IPS DF 6.9 (cell line): ENCODE measurements around the gene KRT14.

Experiments used
- DNase-seq: peaks from one replicate; pipeline ENCODE4 v3.0.0-alpha.2; 2013; ENCODE audit warnings: low read depth, low spot score
- H3K27ac ChIP-seq: one replicate; pipeline ENCODE4 v1.5.1; 2013; ENCODE audit warnings: low read length, control low read depth
- H3K27me3 ChIP-seq: 2 replicates; pipeline ENCODE4 v1.6.1; 2013; ENCODE audit warnings: mild to moderate bottlenecking, low read length; ENCODE audit not compliant: control insufficient read depth, insufficient read depth
- H3K36me3 ChIP-seq: 2 replicates; pipeline ENCODE4 v1.6.1; 2013; ENCODE audit warnings: low read length; ENCODE audit not compliant: control insufficient read depth, insufficient read depth
- H3K4me1 ChIP-seq: 2 replicates; pipeline ENCODE4 v1.6.1; 2013; ENCODE audit warnings: low read length; ENCODE audit not compliant: control insufficient read depth, insufficient read depth
- H3K4me3 ChIP-seq: 2 replicates; pipeline ENCODE4 v1.5.1; 2013; ENCODE audit warnings: mild to moderate bottlenecking, low read length
- H3K9me3 ChIP-seq: 2 replicates; pipeline ENCODE4 v1.6.1; 2013; ENCODE audit warnings: low read length, inconsistent platforms; ENCODE audit not compliant: control insufficient read depth, insufficient read depth
- WGBS: extraction: QIAGEN DNeasy Blood & Tissue Kit; methylation state at CpG from one replicate; pipeline ENCODE4 v1.1.7; 2013; ENCODE audit warnings: mixed read lengths, missing lambda C conversion rate; ENCODE audit not compliant: insufficient read length, insufficient coverage; 5-methylcytosine and 5-hydroxymethylcytosine counted together

KRT14 gene

GRCh38 chr17:41571561-41572434, 14.9 kb downstream of the KRT14 start, which contains the start of gene KRT9:
Gene KRT9 (minus strand): TSS chr17:41572059. CDS start chr17:41571992, 67 bp downstream.
- Histone ChIP-seq H3K4me1 (no peaks in the 10 kb centered on the region), H3K27me3 (no peaks in the 10 kb centered on the region), H3K9me3 (no peaks in the 10 kb centered on the region), H3K36me3 (no peaks in the 10 kb centered on the region), H3K4me3 (no peak within 1 kb of the TSS), H3K27ac (no peak within 1 kb of the TSS)
- no peak for DNase-seq
- WGBS, result no CpG with 5 or more reads among the region's 24 CpGs

GRCh38 chr17:41567317-41567716, 19.4 kb downstream of the KRT14 start:
- DNase-seq, result no peak
- Histone ChIP-seq H3K9me3 (no peaks in the 10 kb centered on the region), H3K27ac (no peak overlapping the region), H3K27me3 (no peaks in the 10 kb centered on the region), H3K4me1 (no peaks in the 10 kb centered on the region), H3K4me3 (no peak overlapping the region), H3K36me3 (no peaks in the 10 kb centered on the region)
- WGBS, result no CpG with 5 or more reads among the region's 6 CpGs

GRCh38 chr17:41565338-41565737, 21.4 kb downstream of the KRT14 start:
- DNase-seq, result no peak
- no peaks in the 10 kb centered on the region for H3K9me3 ChIP-seq
- no peak overlapping the region for H3K4me3 ChIP-seq
- no peaks in the 10 kb centered on the region for H3K4me1 ChIP-seq
- no peaks in the 10 kb centered on the region for H3K36me3 ChIP-seq
- no peak overlapping the region for H3K27ac ChIP-seq
- no peaks in the 10 kb centered on the region for H3K27me3 ChIP-seq

GRCh38 chr17:41563607-41564170, 23.0 kb downstream of the KRT14 start:
- H3K27ac ChIP-seq, result no peak overlapping the region
- H3K36me3 ChIP-seq, result no peaks in the 10 kb centered on the region
- no CpG with 5 or more reads among the region's 3 CpGs for WGBS
- no peak for DNase-seq
- H3K4me3 ChIP-seq, result no peak overlapping the region
- no peaks in the 10 kb centered on the region for H3K9me3 ChIP-seq
- H3K4me1 ChIP-seq, result no peaks in the 10 kb centered on the region
- no peaks in the 10 kb centered on the region for H3K27me3 ChIP-seq

GRCh38 chr17:41561554-41561953, 25.1 kb downstream of the KRT14 start:
- no peak overlapping the region for H3K27ac ChIP-seq
- WGBS, result no CpG with 5 or more reads among the region's 6 CpGs
- DNase-seq, result no peak
- H3K4me3 ChIP-seq, result no peak overlapping the region
- no peaks in the 10 kb centered on the region for H3K9me3 ChIP-seq
- no peaks in the 10 kb centered on the region for H3K4me1 ChIP-seq
- no peaks in the 10 kb centered on the region for H3K36me3 ChIP-seq
- H3K27me3 ChIP-seq, result no peaks in the 10 kb centered on the region

- no CpG with 5 or more reads among the region's 2 CpGs for WGBS
- no peaks in the 10 kb centered on the region for H3K27me3 ChIP-seq
- no peaks in the 10 kb centered on the region for H3K4me1 ChIP-seq
- no peak for DNase-seq
- no peak overlapping the region for H3K4me3 ChIP-seq
- H3K36me3 ChIP-seq, result no peaks in the 10 kb centered on the region
- H3K27ac ChIP-seq, result no peak overlapping the region
- no peaks in the 10 kb centered on the region for H3K9me3 ChIP-seq
Measured at GRCh38 chr17:41559548-41559947, 27.1 kb downstream of the KRT14 start.

- Histone ChIP-seq H3K27ac (no peak overlapping the region), H3K4me1 (no peaks in the 10 kb centered on the region), H3K36me3 (no peaks in the 10 kb centered on the region), H3K9me3 (no peaks in the 10 kb centered on the region), H3K27me3 (no peaks in the 10 kb centered on the region), H3K4me3 (no peak overlapping the region)
- no CpG with 5 or more reads among the region's 9 CpGs for WGBS
- no peak for DNase-seq
Measured at GRCh38 chr17:41556931-41557330, 29.8 kb downstream of the KRT14 start.

- no peak overlapping the region for H3K4me3 ChIP-seq
- H3K27ac ChIP-seq, result no peak overlapping the region
- no CpG with 5 or more reads among the region's 5 CpGs for WGBS
- DNase-seq, result no peak
- H3K9me3 ChIP-seq, result no peaks in the 10 kb centered on the region
- no peaks in the 10 kb centered on the region for H3K36me3 ChIP-seq
- no peaks in the 10 kb centered on the region for H3K27me3 ChIP-seq
- H3K4me1 ChIP-seq, result no peaks in the 10 kb centered on the region
Measured at GRCh38 chr17:41556306-41556705, 30.4 kb downstream of the KRT14 start.

- no peaks in the 10 kb centered on the region for H3K36me3 ChIP-seq
- H3K27me3 ChIP-seq, result no peaks in the 10 kb centered on the region
- no peaks in the 10 kb centered on the region for H3K9me3 ChIP-seq
- H3K27ac ChIP-seq, result no peak overlapping the region
- DNase-seq, result no peak
- no CpG with 5 or more reads among the region's 5 CpGs for WGBS
- H3K4me3 ChIP-seq, result no peak overlapping the region
- no peaks in the 10 kb centered on the region for H3K4me1 ChIP-seq
Measured at GRCh38 chr17:41555105-41555887, 31.4 kb downstream of the KRT14 start.

- no peaks in the 10 kb centered on the region for H3K36me3 ChIP-seq
- H3K4me3 ChIP-seq, result no peak overlapping the region
- no peak overlapping the region for H3K27ac ChIP-seq
- no peaks in the 10 kb centered on the region for H3K27me3 ChIP-seq
- no CpG with 5 or more reads among the region's 8 CpGs for WGBS
- no peaks in the 10 kb centered on the region for H3K4me1 ChIP-seq
- no peaks in the 10 kb centered on the region for H3K9me3 ChIP-seq
- DNase-seq, result no peak
Measured at GRCh38 chr17:41553987-41554680, 32.6 kb downstream of the KRT14 start.
